ENCODE data around the gene STK4.
A peak's percentile ranks its signal among the peaks of the same experiment; 100 is the strongest.

The STK4 gene

GRCh38 chr20:45091366-45091765 lies 125.1 kb downstream of the STK4 start:
- DNase-seq: no peak

DNA sequence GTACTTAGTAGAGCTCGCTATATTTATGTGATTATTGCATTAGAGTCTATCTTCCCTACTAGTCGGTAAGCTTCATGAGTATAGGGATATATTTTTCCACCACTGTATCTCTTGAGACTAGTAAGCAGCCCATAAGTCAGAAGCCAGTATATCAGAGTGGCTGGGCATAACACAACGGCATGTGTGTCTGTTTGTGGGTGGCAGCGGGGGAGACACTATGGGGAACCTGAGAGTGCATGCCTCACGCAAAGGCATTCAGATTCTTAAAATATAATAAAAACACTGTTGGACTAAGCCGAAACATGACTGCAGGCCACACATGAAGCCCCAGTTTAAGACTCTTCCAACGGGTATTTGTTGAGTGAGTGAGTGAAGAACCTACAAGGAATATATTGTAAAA lies 126.6 kb downstream of the STK4 start:
- no peak for DNase-seq

DNA sequence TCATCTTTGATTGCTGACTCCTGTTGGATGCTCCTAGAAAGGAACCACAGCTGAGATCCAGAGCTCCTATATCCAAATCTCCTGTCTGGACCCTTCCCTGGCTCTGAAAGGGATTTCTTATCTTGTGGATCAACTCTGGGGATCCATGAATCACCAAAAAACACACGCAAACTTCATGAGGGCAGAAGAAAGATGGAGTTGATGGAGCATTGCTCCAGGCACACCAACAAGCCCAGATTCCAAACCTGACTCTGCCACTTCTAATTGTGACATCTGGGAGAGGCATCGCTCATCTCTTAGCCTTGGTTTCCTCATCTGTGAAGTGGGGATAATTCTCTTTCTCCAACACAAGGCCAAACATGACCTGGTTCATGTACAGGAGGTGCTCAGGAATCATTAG lies 127.9 kb downstream of the STK4 start:
- DNase-seq: no peak

DNA sequence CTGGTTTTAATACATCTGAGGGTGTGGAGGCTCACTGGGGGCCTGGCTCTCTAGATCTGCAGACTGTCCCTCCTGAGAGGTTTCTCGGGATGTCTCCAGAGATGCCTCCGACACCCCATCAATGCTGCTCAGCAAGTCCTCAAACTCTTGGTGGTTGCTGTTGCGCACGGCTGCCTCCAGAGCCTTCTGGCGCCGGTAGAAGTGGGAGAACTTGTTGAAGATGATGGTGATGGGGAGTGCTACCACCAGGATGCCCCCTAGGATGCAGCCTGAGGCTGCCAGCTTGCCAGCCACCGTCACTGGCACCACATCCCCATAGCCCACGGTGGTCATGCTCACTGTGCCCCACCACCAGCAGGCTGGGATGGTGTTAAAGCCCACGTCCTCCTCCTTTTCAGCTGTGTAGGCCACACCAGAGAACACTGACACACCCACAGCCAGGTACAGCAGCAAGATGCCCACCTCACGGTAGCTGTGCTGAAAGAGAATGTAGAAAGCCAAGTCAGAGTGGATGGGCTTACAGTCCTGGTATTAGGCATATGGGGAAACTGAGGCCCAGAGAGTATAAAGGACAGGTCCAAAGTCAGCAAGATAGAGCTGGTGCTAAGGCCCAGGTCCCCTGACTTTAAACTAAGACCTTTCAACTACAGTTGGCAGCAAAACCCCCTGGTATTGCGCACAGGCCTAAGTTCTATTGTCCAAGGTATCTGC lies 128.7 kb downstream of the STK4 start:
- no peak for DNase-seq

DNA sequence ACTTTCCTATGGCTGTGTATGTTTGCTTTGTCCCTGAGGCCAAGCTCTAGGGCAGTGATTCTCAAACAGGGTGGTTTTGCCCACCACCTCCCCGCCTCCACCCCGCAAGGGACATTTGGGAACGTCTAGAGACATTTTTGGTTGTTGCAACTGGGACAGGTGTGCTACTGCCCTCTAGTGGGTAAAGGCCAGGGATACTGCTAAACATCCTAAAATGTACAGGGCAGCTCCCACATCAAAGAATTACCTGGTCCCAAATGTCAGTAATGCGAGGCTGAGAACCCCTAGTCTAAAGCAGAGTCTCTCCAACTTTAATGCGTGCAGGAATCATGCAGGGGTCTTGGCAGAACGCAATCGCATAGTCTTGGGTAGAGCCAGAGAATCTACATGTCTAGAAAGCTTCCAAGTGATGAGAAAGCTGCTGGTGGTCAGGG lies 129.5 kb downstream of the STK4 start:
- peak; percentile 3 for DNase-seq

- DNase-seq: no peak
These were observed 130.5 kb downstream of the STK4 start for GRCh38 chr20:45096781-45097180.

DNA sequence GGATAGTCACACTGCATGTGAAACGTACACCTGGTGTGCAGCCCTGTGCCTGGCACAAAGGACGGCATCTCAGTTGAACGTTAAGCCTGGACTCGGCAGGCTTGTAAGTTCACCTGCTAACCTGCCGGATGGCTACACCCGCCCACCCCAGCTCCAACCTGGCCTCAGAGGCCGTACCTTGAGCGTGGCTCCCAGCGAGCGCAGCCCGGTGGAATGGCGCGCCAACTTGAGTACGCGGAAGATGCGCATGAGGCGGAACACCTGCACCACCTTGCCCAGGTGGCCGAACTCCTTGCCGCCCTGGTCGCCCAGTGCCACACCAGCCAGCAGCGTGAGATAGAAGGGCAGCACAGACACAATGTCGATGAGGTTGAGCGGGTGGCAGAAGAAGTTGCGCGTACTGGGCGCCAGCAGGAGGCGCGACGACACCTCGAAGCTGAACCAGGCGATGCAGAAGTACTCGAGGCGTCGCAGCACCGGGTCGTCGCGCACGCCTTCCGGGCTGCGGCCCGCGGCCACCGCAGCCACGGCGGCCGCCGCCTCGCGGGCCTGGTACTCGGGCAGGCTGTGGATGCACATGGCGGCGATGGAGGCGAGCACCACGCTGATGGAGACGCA lies 131.3 kb downstream of the STK4 start:
- DNase-seq: no peak

GRCh38 chr20:45098103-45098773 lies 131.9 kb downstream of the STK4 start:
- DNase-seq: no peak

DNA sequence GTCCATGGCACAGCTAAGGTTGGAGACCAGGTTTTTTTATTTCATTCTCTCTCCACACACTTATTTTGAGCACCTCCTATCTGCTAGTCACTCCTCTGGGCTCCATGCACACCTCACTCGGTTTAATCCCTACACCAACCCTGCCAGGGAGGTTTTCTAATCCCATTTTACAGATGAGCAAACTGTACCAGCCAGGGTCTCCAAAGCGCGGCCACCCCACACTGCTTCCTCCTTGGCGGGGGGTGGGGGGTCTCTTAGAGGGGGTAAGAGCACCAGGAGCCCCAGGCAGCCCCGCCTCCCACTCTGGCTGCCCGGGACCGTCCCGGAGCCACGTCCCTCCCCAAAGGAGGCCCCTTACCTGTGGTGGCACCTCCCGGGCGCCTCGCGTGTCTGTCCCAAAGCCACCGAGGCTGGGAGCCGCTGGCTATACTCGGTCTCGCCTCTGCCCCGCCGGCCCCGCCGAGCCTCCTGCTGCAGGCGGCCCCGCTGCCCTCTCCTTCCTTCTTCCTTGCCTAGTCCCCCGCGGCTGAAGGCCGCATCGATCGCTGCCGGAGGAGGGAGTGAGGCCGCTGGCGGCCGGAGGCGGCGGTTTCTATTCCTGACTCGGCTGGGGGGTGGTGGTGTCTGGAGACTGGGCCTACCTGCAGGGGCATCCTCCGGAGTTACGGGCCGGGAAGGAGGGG lies 134.4 kb downstream of the STK4 start, which contains the start of gene KCNS1:
KCNS1 (minus strand) TSS at position 565 of the 683 bp plus-strand sequence. CDS start 1,891 bp downstream, outside the sequence.
- no peak for DNase-seq

DNA sequence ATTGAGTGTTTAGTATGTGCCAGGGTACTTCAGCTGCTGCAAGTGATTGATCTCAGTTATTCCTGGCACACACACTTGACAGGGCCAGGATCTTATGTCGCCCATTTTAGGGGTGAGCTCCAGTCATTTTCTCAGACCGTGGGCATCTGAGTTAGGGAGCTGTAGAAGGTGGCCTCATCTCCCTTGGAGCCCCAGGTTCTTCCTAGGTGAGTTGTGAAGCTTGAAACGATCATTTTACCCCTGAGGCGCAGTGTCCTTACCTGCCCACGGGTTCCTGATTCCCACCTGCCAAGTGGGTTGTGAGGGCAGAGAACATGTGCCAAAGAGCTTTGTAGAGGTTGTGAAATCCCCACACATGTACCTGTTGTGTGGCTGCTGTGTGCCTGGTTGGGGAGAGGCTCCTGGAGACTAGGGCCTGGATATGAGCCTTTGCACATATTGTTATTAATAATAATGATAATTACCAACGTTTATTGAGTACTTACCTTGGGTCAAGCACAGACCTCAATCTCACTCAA lies 135.1 kb downstream of the STK4 start:
- DNase-seq: no peak

DNA sequence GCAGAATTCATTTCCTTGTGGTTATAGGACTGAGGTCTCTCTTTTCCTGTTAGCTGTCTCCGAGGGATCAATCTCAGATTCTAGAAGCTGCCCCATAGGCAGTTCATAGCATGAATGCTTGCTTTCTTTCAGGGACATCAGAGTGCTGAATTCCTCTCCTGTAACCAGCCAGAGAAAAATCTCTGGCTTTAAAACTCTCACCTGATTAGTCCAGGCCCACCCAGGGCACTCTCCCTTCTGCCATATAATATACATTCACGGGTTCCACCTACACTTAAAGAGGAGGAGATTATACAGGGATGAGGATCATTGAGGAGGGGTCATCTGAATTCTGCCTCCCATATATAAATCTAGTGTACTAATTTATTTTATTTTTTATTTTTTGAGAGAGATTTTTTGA lies 136.8 kb downstream of the STK4 start:
- no peak for DNase-seq

DNA sequence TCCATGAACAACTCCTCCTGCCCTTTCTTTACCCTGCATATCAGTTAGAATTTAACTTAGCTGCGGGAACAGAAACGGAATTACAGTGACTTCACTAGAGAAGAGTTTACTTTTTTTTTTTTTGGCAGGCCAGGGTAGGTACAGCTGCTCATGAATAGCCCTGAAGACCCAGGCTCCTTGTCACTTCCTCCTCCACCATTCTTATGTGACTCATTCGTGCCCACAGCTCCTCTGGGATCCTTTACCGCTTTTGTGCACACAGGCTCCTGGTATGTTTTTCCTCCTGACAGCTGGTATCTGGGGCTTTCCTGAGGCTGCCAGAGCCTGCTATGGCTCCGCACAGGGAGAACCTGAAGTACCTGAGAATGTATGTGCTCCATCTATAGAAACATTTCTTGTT lies 138.5 kb downstream of the STK4 start:
- DNase-seq: no peak

- no peak for DNase-seq
These were observed 139.0 kb downstream of the STK4 start for GRCh38 chr20:45105317-45105716.

GRCh38 chr20:45109634-45110033 lies 143.3 kb downstream of the STK4 start:
- no peak for DNase-seq

GRCh38 chr20:45110301-45110700 lies 144.0 kb downstream of the STK4 start:
- DNase-seq: no peak

GRCh38 chr20:45111285-45111684 lies 145.0 kb downstream of the STK4 start:
- DNase-seq: no peak

- no peak for DNase-seq
These were observed 145.6 kb downstream of the STK4 start for GRCh38 chr20:45111799-45112471.

GRCh38 chr20:45112754-45113153 lies 146.4 kb downstream of the STK4 start:
- no peak for DNase-seq

DNA sequence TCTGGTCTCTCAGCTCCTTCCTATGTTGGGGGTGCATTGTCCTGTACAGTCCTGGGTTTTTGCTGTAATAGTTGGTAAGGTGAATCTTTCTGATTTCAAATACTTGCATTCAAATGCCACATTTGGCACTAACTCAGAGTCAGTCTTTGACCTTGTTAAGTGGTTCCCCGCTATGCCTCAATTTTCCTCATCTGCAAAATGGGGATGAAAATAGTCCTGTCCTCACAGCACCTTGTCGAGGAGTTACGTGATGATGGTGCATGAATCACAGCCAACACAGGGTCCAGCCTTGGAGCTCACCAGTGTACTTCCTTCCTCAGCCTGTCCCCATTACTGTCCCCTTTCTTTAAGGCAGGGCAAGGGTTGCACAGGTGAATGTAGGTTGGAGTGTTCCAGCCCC lies 147.6 kb downstream of the STK4 start:
- DNase-seq: no peak

DNA sequence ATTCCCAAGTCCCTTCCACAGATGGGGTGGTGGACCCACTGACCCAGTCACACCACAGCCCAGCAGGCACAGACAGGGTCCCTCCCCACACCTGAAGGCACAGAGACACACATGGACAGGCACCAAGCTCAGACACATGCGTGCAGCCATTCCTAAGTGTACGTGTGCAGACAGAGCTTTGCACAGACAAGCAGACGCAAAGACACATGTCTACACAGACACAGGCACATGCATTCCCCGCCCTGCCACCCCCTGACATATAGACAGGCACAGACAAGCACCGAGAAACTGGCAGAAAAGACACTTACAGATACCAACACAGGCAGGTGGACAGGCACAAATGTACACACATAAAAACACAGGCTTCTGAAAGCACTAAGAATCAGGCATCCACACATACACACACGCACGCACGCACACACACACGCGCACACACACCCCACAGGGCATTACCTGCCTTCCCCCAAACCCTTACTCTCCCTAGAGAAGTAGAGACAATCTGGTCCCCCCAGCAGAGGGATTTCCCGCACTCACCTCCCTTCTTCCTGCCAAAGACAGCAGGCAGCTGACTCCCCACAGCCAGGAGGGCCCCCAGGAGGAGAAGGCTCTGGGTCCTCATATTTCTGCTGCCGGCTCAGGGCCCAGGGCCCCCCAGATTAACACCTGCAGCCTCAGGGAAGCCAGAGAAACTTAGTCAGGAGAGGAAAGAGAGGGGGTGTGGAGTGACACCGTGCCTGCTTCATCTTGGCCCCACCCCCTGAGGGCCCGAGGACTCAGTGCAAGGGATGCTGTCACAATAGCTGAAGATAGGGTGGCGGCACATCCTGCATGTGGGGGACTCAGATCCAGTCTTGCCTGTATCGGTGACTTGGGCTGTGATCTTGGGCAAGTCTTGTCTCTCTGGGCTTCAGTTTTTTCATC lies 148.4 kb downstream of the STK4 start, which contains the start of gene WFDC5:
WFDC5 (minus strand) TSS at position 710 of the 921 bp plus-strand sequence; CDS start at position 619, 91 bp downstream.
- DNase-seq: no peak

- no peak for DNase-seq
These were observed 149.1 kb downstream of the STK4 start for GRCh38 chr20:45115386-45115774.

Data from NCI-H510A (cell line).